HUES6 (cell line): Measurements from ENCODE around the gene C5.

Experiments
- H3K27ac ChIP-seq: 2 replicates; pipeline ENCODE4 v1.7.0; 2013; ENCODE audit warnings: low read depth, mild to moderate bottlenecking, low read length, inconsistent platforms
- H3K27me3 ChIP-seq: 2 replicates; pipeline ENCODE4 v1.6.1; 2013; ENCODE audit warnings: low read length; ENCODE audit not compliant: control insufficient read depth, insufficient read depth
- H3K36me3 ChIP-seq: 2 replicates; pipeline ENCODE4 v1.6.1; 2013; ENCODE audit warnings: low read length; ENCODE audit not compliant: control insufficient read depth, insufficient read depth
- H3K4me1 ChIP-seq: 2 replicates; pipeline ENCODE4 v1.6.1; 2013; ENCODE audit warnings: low read length; ENCODE audit not compliant: control insufficient read depth, insufficient read depth
- H3K4me3 ChIP-seq: 2 replicates; pipeline ENCODE4 v1.5.1; 2013; ENCODE audit warnings: low read depth, low read length
- H3K9ac ChIP-seq: one replicate; pipeline ENCODE4 v1.6.1; 2013; ENCODE audit warnings: mild to moderate bottlenecking, low read length
- H3K9me3 ChIP-seq: 2 replicates; pipeline ENCODE4 v1.6.1; 2013; ENCODE audit warnings: low read depth, low read length; ENCODE audit not compliant: control insufficient read depth, insufficient read depth

C5 gene

DNA sequence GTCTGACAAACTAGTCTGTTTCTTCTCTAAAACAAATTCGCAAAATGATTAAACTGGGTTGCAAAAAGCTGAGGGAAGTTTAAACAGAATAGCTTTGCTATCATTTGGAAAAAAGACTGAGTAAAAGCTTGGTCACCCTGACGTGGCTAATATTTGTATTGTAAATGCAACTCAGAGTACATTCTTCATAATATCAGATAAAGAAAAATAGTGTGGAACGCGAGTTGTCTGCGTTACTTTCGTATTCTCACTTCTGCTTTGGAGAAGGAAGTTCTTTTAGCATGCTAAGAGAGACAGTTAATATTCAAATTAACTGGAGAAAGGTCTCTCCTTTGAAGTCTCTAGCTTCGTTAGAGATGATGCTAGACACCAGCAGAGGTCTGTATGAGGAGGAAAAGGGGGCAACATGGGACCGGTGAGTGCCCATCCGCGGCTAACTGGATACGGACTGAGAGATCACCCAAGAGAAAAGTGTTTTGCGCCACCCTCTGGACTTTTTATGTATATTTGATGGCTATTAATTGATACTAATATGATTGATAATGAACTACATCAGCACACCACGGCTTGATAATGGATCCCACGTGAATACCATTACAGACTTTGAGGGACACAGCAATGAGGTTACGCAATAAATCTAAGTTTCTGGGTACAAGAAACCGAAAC is 21.8 kb upstream of the C5 start:
- peaks cover 8% of the 10 kb centered on the region for H3K4me1 ChIP-seq
- H3K27ac ChIP-seq, result no peak overlapping the region
- H3K27me3 ChIP-seq, result peaks cover 87% of the 10 kb centered on the region
- H3K36me3 ChIP-seq, result no peaks in the 10 kb centered on the region
- no peak overlapping the region for H3K4me3 ChIP-seq
- no peak overlapping the region for H3K9ac ChIP-seq
- no peaks in the 10 kb centered on the region for H3K9me3 ChIP-seq

DNA sequence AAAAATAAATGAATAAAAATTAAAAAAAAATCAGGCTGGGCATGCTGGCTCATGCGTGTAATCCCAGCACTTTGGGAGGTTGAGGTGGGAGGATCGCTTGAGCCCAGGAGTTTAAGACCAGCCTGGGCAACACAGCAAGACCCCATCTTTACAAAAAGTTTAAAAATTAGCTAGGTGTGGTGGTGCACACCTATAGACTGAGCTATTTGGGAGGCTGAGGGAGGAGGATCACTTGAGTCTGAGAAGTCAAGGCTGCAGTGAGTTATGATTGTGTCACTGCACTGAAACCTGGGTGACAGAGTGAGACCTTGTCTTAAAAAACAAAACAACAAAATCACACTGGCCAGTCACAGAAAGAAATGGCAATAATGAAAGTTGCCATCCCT is 21.3 kb upstream of the C5 start:
- Histone ChIP-seq H3K9me3 (no peaks in the 10 kb centered on the region), H3K9ac (no peak overlapping the region), H3K36me3 (no peaks in the 10 kb centered on the region), H3K4me3 (no peak overlapping the region), H3K27me3 (peaks cover 82% of the 10 kb centered on the region), H3K4me1 (peaks cover 8% of the 10 kb centered on the region), H3K27ac (no peak overlapping the region)

- peaks cover 7% of the 10 kb centered on the region for H3K4me1 ChIP-seq
- H3K27me3 ChIP-seq, result peaks cover 66% of the 10 kb centered on the region
- no peak overlapping the region for H3K4me3 ChIP-seq
- H3K27ac ChIP-seq, result no peak overlapping the region
- H3K9ac ChIP-seq, result no peak overlapping the region
- no peaks in the 10 kb centered on the region for H3K9me3 ChIP-seq
- H3K36me3 ChIP-seq, result no peaks in the 10 kb centered on the region
Measured at GRCh38 chr9:121069396-121069795, 19.3 kb upstream of the C5 start.

- Histone ChIP-seq H3K36me3 (no peaks in the 10 kb centered on the region), H3K9me3 (no peaks in the 10 kb centered on the region), H3K9ac (no peak overlapping the region), H3K4me1 (no peaks in the 10 kb centered on the region; the same call in 1 of the 2 replicates), H3K27ac (no peak overlapping the region), H3K4me3 (no peak overlapping the region), H3K27me3 (peaks cover 48% of the 10 kb centered on the region)
Measured at GRCh38 chr9:121067640-121068039, 17.6 kb upstream of the C5 start.

DNA sequence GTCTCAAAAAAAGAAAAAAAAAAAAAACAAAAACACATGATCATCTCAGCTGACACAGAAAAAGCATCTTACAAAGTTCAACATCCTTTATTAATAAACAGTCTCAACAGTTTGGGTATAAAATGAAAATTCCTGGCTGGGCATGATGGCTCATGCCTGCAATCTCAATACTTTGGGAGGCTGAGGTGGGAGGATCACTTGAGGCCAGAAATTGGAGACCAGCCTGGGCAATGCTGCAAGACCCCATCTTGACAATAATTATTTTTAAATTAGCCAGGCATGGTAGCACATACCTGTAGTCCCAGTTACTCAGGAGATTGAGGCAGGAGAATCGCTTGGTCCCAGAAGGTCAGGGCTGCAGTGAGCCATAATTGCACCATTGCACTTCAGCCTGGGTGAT is 16.8 kb upstream of the C5 start:
- Histone ChIP-seq H3K36me3 (no peaks in the 10 kb centered on the region), H3K27ac (no peak overlapping the region), H3K27me3 (peaks cover 40% of the 10 kb centered on the region), H3K9ac (no peak overlapping the region), H3K4me3 (no peak overlapping the region), H3K4me1 (no peaks in the 10 kb centered on the region), H3K9me3 (no peaks in the 10 kb centered on the region)

GRCh38 chr9:121059998-121060636 is 10.0 kb upstream of the C5 start:
- Histone ChIP-seq H3K4me3 (no peak overlapping the region), H3K9ac (no peak overlapping the region), H3K27ac (no peak overlapping the region), H3K36me3 (no peaks in the 10 kb centered on the region), H3K4me1 (no peaks in the 10 kb centered on the region), H3K27me3 (no peaks in the 10 kb centered on the region), H3K9me3 (no peaks in the 10 kb centered on the region)

DNA sequence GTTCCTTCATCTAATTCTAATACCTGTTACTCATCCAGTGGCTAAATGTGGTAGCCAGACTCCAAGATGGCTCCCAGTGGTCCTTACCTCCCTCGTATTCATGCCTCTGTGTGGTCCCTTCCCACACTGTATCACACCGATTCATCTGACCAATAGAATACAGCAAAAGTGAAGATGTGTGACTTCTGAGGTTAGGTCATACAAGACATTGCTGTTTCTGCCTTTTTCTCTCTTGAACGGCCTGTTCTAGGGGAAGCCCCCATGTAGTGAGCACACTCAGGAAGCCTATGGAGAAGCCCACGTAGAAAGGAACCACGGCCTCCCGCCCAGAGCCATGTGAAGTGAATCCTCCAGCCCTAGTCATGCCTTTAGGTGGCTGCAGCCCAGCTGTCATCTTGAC is 9.4 kb upstream of the C5 start:
- H3K9ac ChIP-seq, result no peak overlapping the region
- no peak overlapping the region for H3K27ac ChIP-seq
- H3K4me1 ChIP-seq, result no peaks in the 10 kb centered on the region
- no peaks in the 10 kb centered on the region for H3K27me3 ChIP-seq
- no peaks in the 10 kb centered on the region for H3K36me3 ChIP-seq
- no peaks in the 10 kb centered on the region for H3K9me3 ChIP-seq
- H3K4me3 ChIP-seq, result no peak overlapping the region

GRCh38 chr9:121057821-121058220 is 7.7 kb upstream of the C5 start:
- Histone ChIP-seq H3K9ac (no peak overlapping the region), H3K27ac (no peak overlapping the region), H3K9me3 (no peaks in the 10 kb centered on the region), H3K4me3 (no peak overlapping the region), H3K36me3 (no peaks in the 10 kb centered on the region), H3K27me3 (no peaks in the 10 kb centered on the region), H3K4me1 (peaks cover 3% of the 10 kb centered on the region; the same call in 1 of the 2 replicates)

DNA sequence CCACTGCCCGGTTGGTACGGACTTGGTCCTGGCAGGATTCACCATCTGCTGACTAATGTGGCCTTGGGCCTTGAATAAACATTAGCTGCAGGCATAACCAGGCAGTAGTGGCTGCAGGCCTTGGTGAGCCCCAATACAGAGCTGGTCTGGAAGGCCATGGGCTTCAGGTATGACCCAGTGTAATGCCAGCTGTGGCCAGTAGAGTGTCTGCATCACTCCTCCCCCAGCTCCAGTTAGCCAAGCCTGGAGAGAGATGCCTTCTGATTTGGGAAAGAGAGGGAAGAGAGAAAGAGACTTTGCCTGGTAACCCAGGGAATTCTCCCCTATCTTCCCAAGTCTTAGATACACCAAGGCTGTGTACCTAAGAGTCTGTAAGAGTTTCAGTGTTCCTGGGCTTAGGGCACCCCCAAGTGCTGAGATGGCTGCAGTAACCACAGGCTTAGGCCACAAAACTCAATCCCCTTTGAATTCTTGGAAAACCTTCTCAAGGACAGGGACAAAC is 5.6 kb upstream of the C5 start:
- Histone ChIP-seq H3K27me3 (no peaks in the 10 kb centered on the region), H3K9me3 (no peaks in the 10 kb centered on the region), H3K4me3 (no peak overlapping the region), H3K36me3 (no peaks in the 10 kb centered on the region), H3K9ac (no peak overlapping the region), H3K27ac (no peak overlapping the region), H3K4me1 (peaks cover 3% of the 10 kb centered on the region; the same call in 1 of the 2 replicates)

DNA sequence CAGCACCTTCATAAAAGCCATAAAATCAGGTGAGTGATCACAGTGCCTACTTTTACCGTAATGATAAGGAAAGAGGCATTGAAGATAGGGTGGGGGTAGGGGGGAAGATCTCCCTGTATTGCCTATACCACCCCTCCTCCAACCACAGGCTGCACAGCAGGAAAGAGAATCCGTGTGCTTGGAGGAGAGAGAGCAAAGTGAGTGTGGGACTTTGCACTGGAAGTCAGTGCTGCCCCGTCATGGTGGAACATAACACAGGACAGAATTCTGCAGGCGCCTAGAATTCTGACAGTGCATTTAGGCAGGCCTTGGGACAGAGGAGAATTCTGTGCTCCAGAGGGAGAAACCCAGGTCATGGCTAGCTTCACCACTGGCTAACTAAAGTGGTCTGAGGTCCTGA is 3.5 kb upstream of the C5 start:
- no peaks in the 10 kb centered on the region for H3K27me3 ChIP-seq
- H3K9ac ChIP-seq, result no peak overlapping the region
- peaks cover 3% of the 10 kb centered on the region; the same call in 1 of the 2 replicates for H3K4me1 ChIP-seq
- no peak overlapping the region for H3K27ac ChIP-seq
- no peaks in the 10 kb centered on the region for H3K9me3 ChIP-seq
- no peaks in the 10 kb centered on the region for H3K36me3 ChIP-seq
- no peak overlapping the region for H3K4me3 ChIP-seq

GRCh38 chr9:121048618-121049017 is 1.5 kb downstream of the C5 start:
- Histone ChIP-seq H3K36me3 (no peaks in the 10 kb centered on the region), H3K4me3 (no peak overlapping the region), H3K27ac (no peak overlapping the region), H3K9ac (no peak overlapping the region), H3K9me3 (no peaks in the 10 kb centered on the region), H3K4me1 (peaks cover 3% of the 10 kb centered on the region; the same call in 1 of the 2 replicates), H3K27me3 (no peaks in the 10 kb centered on the region)
